M059J (cell line): ENCODE results near the gene PPFIA4. TPM values are rescaled to one million over a fixed set of nuclear protein-coding genes. Genes with fewer than 3 reads are reported as not detected.
A peak's percentile ranks its signal among the peaks of the same experiment; 100 is the strongest.
"Not testable (repeated sequence)": the region's sequence is repeated elsewhere in the genome, so short reads cannot be mapped to it uniquely, and the experiment has no call there.

ENCODE experiments used
- DNase-seq: peaks from one replicate; pipeline ENCODE4 v3.0.0-alpha.2; 2012; ENCODE audit warnings: low read depth
- total RNA-seq: library from RNA; depleted of rRNA; stranded (reverse); fragments of >200 nt; shearing (Covaris generic); gene quantifications from 2 replicates; pipeline ENCODE4 v1.2.3, GENCODE V29; 2014

The PPFIA4 gene
- total RNA-seq, 1 experiment from 2014 or later = 12.1 TPM

GRCh38 chr1:203017061-203017460 is 9.2 kb upstream of the PPFIA4 start:
- no peak for DNase-seq

GRCh38 chr1:203017692-203018091 is 8.6 kb upstream of the PPFIA4 start:
- DNase-seq = no peak

- not testable (repeated sequence) for DNase-seq
Observed at GRCh38 chr1:203022855-203023254, 3.4 kb upstream of the PPFIA4 start.

- no peak for DNase-seq
Observed at GRCh38 chr1:203025686-203026030, 633 bp upstream of the PPFIA4 start.

GRCh38 chr1:203026666-203027663 is 674 bp downstream of the PPFIA4 start:
- DNase-seq = no peak

GRCh38 chr1:203028067-203028783 is 1.9 kb downstream of the PPFIA4 start:
- DNase-seq = no peak

GRCh38 chr1:203028784-203029553 is 2.7 kb downstream of the PPFIA4 start:
- DNase-seq = no peak

- no peak for DNase-seq
Observed at GRCh38 chr1:203031467-203031866, 5.2 kb downstream of the PPFIA4 start.

GRCh38 chr1:203033287-203033686 is 7.0 kb downstream of the PPFIA4 start:
- no peak for DNase-seq

GRCh38 chr1:203033917-203034316 is 7.6 kb downstream of the PPFIA4 start:
- no peak for DNase-seq

GRCh38 chr1:203034422-203035110 is 8.3 kb downstream of the PPFIA4 start:
- DNase-seq = no peak

GRCh38 chr1:203035111-203036000 is 9.1 kb downstream of the PPFIA4 start:
- DNase-seq = no peak

- no peak for DNase-seq
Observed at GRCh38 chr1:203036135-203036534, 9.8 kb downstream of the PPFIA4 start.

- DNase-seq = no peak
Observed at GRCh38 chr1:203036537-203036936, 10.2 kb downstream of the PPFIA4 start.

GRCh38 chr1:203037509-203038190 is 11.4 kb downstream of the PPFIA4 start:
- no peak for DNase-seq

GRCh38 chr1:203038217-203038741 is 12.0 kb downstream of the PPFIA4 start:
- peak; percentile 96 for DNase-seq

- peak; percentile 61 for DNase-seq
Observed at GRCh38 chr1:203038891-203039608, 12.8 kb downstream of the PPFIA4 start.

GRCh38 chr1:203039609-203040512 is 13.6 kb downstream of the PPFIA4 start:
- DNase-seq = no peak
